CD14-positive monocyte (primary cell): ENCODE data around the gene SSNA1. TPM values are rescaled to one million over a fixed set of nuclear protein-coding genes. Genes with fewer than 3 reads are reported as not detected.

Experiments used
- DNase-seq, 3 donors: peaks; one replicate each; pipeline ENCODE4 v3.0.0-alpha.2; 2011 to 2022
- H2AFZ ChIP-seq: 2 replicates; pipeline ENCODE4 v1.6.0; 2012; ENCODE audit warnings: mild to moderate bottlenecking, low read depth, low read length, inconsistent platforms; ENCODE audit not compliant: insufficient read depth, poor library complexity, severe bottlenecking
- H3K27ac ChIP-seq, 2 donors: 1 replicate in 1 of 2; 2 replicates in 1 of 2; pipeline ENCODE4 v1.5.1; 2012 to 2013; ENCODE audit warnings: low read length in 2 of 2, control low read depth in 1 of 2, inconsistent platforms in 1 of 2, low read depth in 1 of 2, mild to moderate bottlenecking in 1 of 2
- H3K27me3 ChIP-seq, 2 donors: one replicate each; pipeline versions ENCODE4 v1.6.0 to v1.6.1; 2011 to 2013; ENCODE audit warnings: low read length in 2 of 2; ENCODE audit not compliant: control insufficient read depth in 2 of 2, insufficient read depth in 2 of 2
- H3K36me3 ChIP-seq, 2 donors: replicated peaks in 1 of 2; 1 replicate in 1 of 2; 2 replicates in 1 of 2; pipeline versions ENCODE4 v1.5.1 to v1.6.1; 2012 to 2013; ENCODE audit warnings: low read length in 2 of 2, control low read depth in 1 of 2, inconsistent platforms in 1 of 2, mild to moderate bottlenecking in 1 of 2; ENCODE audit not compliant: insufficient read depth in 2 of 2, control insufficient read depth in 1 of 2
- H3K4me1 ChIP-seq, 2 donors: 1 replicate in 1 of 2; 2 replicates in 1 of 2; pipeline versions ENCODE4 v1.5.1 to v1.6.1; 2012 to 2013; ENCODE audit warnings: low read length in 2 of 2, control low read depth in 1 of 2, inconsistent platforms in 1 of 2, mild to moderate bottlenecking in 1 of 2, moderate library complexity in 1 of 2; ENCODE audit not compliant: insufficient read depth in 2 of 2, control insufficient read depth in 1 of 2
- H3K4me2 ChIP-seq: replicated peaks from 2 replicates; pipeline ENCODE3; 2012; ENCODE audit warnings: low read length, moderate library complexity, mild to moderate bottlenecking; ENCODE audit not compliant: poor library complexity, severe bottlenecking; ENCODE audit errors: extremely low read depth
- H3K4me3 ChIP-seq, 3 experiments: fragments of 200-600 bp in 1 of 3; sonication (generic) in 1 of 3; replicated peaks in 1 of 3; 1 replicate in 2 of 3; 2 replicates in 1 of 3; pipeline ENCODE4 v1.5.1; 2011 to 2013; ENCODE audit warnings: low read length in 3 of 3, mild to moderate bottlenecking in 3 of 3, control low read depth in 2 of 3, low read depth in 2 of 3, inconsistent platforms in 1 of 3, moderate library complexity in 1 of 3
- H3K79me2 ChIP-seq: 2 replicates; pipeline ENCODE4 v1.6.0; 2012; ENCODE audit warnings: mild to moderate bottlenecking, control low read depth, inconsistent platforms, low read length, moderate library complexity; ENCODE audit not compliant: insufficient read depth
- H3K9ac ChIP-seq: 2 replicates; pipeline ENCODE4 v1.6.0; 2017; ENCODE audit warnings: low read length, mild to moderate bottlenecking; ENCODE audit not compliant: insufficient read depth, poor library complexity, severe bottlenecking
- H3K9me3 ChIP-seq, 2 donors: replicated peaks in 1 of 2; 1 replicate in 1 of 2; 2 replicates in 1 of 2; pipeline versions ENCODE4 v1.5.1 to v1.6.1; 2012 to 2013; ENCODE audit warnings: low read length in 2 of 2, control low read depth in 1 of 2; ENCODE audit not compliant: control insufficient read depth in 1 of 2, insufficient read depth in 1 of 2
- H4K20me1 ChIP-seq: 2 replicates; pipeline ENCODE4 v1.6.0; 2012; ENCODE audit warnings: mild to moderate bottlenecking, low read length, control low read depth, moderate library complexity; ENCODE audit not compliant: insufficient read depth
- H3K27ac Mint-ChIP-seq, 7 donors: one replicate each; pipeline ENCODE4 v1.8.0; 2020; ENCODE audit warnings: mild to moderate bottlenecking in 7 of 7, mixed read lengths in 7 of 7, moderate library complexity in 6 of 7, inconsistent platforms in 2 of 7
- H3K27me3 Mint-ChIP-seq, 3 donors: one replicate each; pipeline ENCODE4 v1.8.0; 2021 to 2022; ENCODE audit warnings: low read depth in 3 of 3, mild to moderate bottlenecking in 3 of 3, mixed read lengths in 3 of 3, moderate library complexity in 3 of 3, inconsistent platforms in 1 of 3
- H3K36me3 Mint-ChIP-seq, 2 donors: one replicate each; pipeline ENCODE4 v1.8.0; 2020; ENCODE audit warnings: mixed read lengths in 2 of 2, inconsistent platforms in 1 of 2, mild to moderate bottlenecking in 1 of 2
- H3K4me1 Mint-ChIP-seq: one replicate; pipeline ENCODE4 v1.8.0; 2020; ENCODE audit warnings: mild to moderate bottlenecking, mixed read lengths
- H3K4me3 Mint-ChIP-seq, 2 donors: one replicate each; pipeline ENCODE4 v1.8.0; 2020; ENCODE audit warnings: mild to moderate bottlenecking in 2 of 2, mixed read lengths in 2 of 2, moderate library complexity in 1 of 2
- H3K9me3 Mint-ChIP-seq, 7 donors: one replicate each; pipeline ENCODE4 v1.8.0; 2020 to 2022; ENCODE audit warnings: mixed read lengths in 7 of 7, mild to moderate bottlenecking in 6 of 7, moderate library complexity in 6 of 7, inconsistent platforms in 2 of 7
- WGBS: methylation state at CpG from one replicate; pipeline ENCODE4 v1.1.5; 2013; ENCODE audit warnings: missing lambda C conversion rate; ENCODE audit not compliant: insufficient coverage; 5-methylcytosine and 5-hydroxymethylcytosine counted together
- intact Hi-C, 2 donors: fragments of 100-400 bp; cut with micrococcal nuclease; formaldehyde crosslinking; loops; one replicate each; pipeline versions ENCODE4 v1.15.0 to v1.15.1; 2023
- polyA plus RNA-seq, 3 donors: library from polyadenylated mRNA; depleted of rRNA in 1 of 3; unstranded in 2 of 3; stranded (reverse) in 1 of 3; fragments of 300-500 nt in 2 of 3; fragments of >200 nt in 1 of 3; fragmentation: Illumina TruSeq in 2 of 3; gene quantifications; 1 replicate in 2 of 3; 2 replicates in 1 of 3; pipeline ENCODE4 v1.2.3, GENCODE V29; 2012 to 2021
- TF ChIP-seq, protein P1 (sequence below): fragments of 200-600 bp; IDR thresholded peaks from one replicate; pipeline ENCODE4 v1.8.0; 2022; ENCODE audit warnings: antibody characterized with exemption, mild to moderate bottlenecking

The SSNA1 gene
- polyA plus RNA-seq, 3 donors, result 87.0 to 118 (median 98.3) TPM

DNA sequence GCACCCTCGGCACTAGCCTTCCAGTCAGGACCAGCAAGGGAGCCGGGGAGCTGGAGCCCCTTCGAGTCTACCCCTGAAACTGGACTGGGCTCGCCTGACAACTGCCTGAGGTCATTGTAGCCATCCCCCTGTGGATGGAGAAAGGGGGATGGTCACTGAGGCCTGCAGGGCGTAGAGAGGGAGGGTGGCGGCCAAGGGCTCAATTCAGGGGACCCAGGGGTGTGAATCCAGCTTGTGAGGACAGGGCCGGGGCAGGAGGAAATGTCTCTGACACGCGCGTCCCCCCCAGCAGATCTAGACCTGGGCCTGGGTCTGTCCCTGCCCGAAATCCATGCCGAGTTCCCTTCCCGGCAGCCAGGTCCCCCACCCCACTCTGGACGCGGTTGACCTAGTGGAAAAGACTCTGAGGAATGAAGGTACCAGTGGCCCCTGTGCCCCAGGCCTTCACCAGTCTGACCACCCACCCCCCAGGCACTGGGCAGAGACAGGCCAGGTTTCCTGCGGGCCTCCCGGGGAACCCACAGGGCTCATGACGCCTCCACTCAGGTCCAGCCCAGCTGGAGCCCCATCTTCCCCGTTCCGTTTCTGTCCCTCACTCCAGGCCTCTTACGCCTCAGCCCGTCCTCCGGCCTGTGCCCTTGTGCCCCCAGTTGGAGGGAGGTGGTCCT, 43.0 kb downstream of the SSNA1 start:
- intact Hi-C loops, result no loop called here
- Mint-ChIP-seq H3K27me3 (peaks cover 2 to 47% (median 10%) of the 10 kb centered on the region in 3 donors), H3K27ac (no peak overlapping the region), H3K9me3 (peaks cover 0 to 4% (median 0%) of the 10 kb centered on the region in 7 donors), H3K4me3 (no peak overlapping the region), H3K4me1 (peaks cover 4% of the 10 kb centered on the region), H3K36me3 (no peaks in the 10 kb centered on the region)
- Histone ChIP-seq H3K4me2 (no peak overlapping the region), H3K27me3 (peaks cover 0 to 9% of the 10 kb centered on the region in 2 donors), H3K27ac (no peak overlapping the region), H3K79me2 (no peaks in the 10 kb centered on the region), H3K36me3 (no peaks in the 10 kb centered on the region), H3K4me3 (no peak overlapping the region), H3K9ac (no peak overlapping the region), H4K20me1 (no peaks in the 10 kb centered on the region), H2AFZ (no peak overlapping the region), H3K4me1 (peaks cover 5 to 6% of the 10 kb centered on the region in 2 donors), H3K9me3 (no peaks in the 10 kb centered on the region)
- 92% methylated on average over 16 of the region's 23 CpGs for WGBS
- DNase-seq, result no peak
- TF ChIP-seq, protein P1, sequence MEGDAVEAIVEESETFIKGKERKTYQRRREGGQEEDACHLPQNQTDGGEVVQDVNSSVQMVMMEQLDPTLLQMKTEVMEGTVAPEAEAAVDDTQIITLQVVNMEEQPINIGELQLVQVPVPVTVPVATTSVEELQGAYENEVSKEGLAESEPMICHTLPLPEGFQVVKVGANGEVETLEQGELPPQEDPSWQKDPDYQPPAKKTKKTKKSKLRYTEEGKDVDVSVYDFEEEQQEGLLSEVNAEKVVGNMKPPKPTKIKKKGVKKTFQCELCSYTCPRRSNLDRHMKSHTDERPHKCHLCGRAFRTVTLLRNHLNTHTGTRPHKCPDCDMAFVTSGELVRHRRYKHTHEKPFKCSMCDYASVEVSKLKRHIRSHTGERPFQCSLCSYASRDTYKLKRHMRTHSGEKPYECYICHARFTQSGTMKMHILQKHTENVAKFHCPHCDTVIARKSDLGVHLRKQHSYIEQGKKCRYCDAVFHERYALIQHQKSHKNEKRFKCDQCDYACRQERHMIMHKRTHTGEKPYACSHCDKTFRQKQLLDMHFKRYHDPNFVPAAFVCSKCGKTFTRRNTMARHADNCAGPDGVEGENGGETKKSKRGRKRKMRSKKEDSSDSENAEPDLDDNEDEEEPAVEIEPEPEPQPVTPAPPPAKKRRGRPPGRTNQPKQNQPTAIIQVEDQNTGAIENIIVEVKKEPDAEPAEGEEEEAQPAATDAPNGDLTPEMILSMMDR, result no peak

- H3K4me3 ChIP-seq, result no peak overlapping the region
- H3K4me1 ChIP-seq, result peaks cover 11 to 12% of the 10 kb centered on the region in 2 donors
- H3K9ac ChIP-seq, result no peak overlapping the region
- H2AFZ ChIP-seq, result no peak overlapping the region
- Mint-ChIP-seq H3K9me3 (peaks cover 0 to 4% (median 0%) of the 10 kb centered on the region in 7 donors), H3K27me3 (peaks cover 2 to 44% (median 10%) of the 10 kb centered on the region in 3 donors), H3K36me3 (no peaks in the 10 kb centered on the region), H3K27ac (no peak overlapping the region), H3K4me3 (no peak overlapping the region), H3K4me1 (peaks cover 7% of the 10 kb centered on the region)
- no peak overlapping the region for H3K4me2 ChIP-seq
- DNase-seq, result no peak
- H3K27me3 ChIP-seq, result peaks cover 0 to 4% of the 10 kb centered on the region in 2 donors
- no peaks in the 10 kb centered on the region for H3K36me3 ChIP-seq
- no peaks in the 10 kb centered on the region for H3K9me3 ChIP-seq
- H3K27ac ChIP-seq, result no peak overlapping the region
- WGBS, result 83% methylated on average over 9 of the region's 10 CpGs
- no peaks in the 10 kb centered on the region for H4K20me1 ChIP-seq
- TF ChIP-seq, protein P1, result no peak
- intact Hi-C loops, result no loop called here
- H3K79me2 ChIP-seq, result no peaks in the 10 kb centered on the region
These were observed 43.6 kb downstream of the SSNA1 start for GRCh38 chr9:137232101-137232500.
